22Rv1 (cell line): ENCODE measurements around the gene GAB2.

Experiments
- CTCF ChIP-seq: fragments of 450-650 bp; IDR thresholded peaks from 2 replicates; pipeline ENCODE4 v1.5.1; 2017; ENCODE audit warnings: mild to moderate bottlenecking
- ZFX ChIP-seq: fragments of 450-650 bp; IDR thresholded peaks from 2 replicates; pipeline ENCODE4 v1.6.1; 2017; ENCODE audit warnings: antibody characterized with exemption, borderline replicate concordance

GRCh38 chr11:78390809-78391208 is 26.8 kb downstream of the GAB2 start:
- TF ChIP-seq CTCF (no peak), ZFX (no peak)
